COR-L47 (cell line): Measurements from ENCODE around the gene NFATC4.

ENCODE experiments used
- DNase-seq: peaks from one replicate; lab custom pipeline; 2025; lab: John Stamatoyannopoulos, UW

Gene NFATC4

DNA sequence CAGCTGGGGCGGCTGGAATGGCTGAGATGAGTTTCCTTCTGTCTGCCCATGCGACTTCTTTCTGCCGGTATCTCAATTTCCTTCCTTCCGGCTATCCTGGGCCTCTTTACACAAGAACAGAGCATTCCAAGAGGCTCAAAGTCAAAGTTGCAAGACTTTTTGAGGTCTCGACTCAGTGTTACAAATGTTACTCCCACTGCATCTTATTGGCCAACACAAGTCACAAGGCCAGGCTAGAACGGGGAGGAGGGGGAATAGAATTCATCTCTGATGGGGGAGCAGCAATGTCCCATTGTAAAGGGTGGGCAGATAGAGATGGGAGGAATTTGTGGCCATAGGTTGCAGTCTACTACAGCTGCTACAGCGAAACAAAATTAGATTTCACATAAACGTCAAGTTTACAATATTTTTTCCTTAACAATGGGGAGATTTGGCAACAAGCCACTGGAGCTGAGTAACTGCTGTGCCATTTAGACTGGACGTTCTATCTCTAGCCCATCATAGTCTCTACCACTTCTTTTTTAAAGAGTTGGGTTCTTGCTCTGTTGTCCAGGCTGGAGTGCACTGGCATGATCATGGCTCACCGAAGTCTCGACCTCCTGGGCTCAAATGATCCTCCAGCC, 21.4 kb downstream of the NFATC4 start:
- DNase-seq: no peak

- no peak for DNase-seq
Observed at GRCh38 chr14:24390701-24391468, 22.9 kb downstream of the NFATC4 start.

DNA sequence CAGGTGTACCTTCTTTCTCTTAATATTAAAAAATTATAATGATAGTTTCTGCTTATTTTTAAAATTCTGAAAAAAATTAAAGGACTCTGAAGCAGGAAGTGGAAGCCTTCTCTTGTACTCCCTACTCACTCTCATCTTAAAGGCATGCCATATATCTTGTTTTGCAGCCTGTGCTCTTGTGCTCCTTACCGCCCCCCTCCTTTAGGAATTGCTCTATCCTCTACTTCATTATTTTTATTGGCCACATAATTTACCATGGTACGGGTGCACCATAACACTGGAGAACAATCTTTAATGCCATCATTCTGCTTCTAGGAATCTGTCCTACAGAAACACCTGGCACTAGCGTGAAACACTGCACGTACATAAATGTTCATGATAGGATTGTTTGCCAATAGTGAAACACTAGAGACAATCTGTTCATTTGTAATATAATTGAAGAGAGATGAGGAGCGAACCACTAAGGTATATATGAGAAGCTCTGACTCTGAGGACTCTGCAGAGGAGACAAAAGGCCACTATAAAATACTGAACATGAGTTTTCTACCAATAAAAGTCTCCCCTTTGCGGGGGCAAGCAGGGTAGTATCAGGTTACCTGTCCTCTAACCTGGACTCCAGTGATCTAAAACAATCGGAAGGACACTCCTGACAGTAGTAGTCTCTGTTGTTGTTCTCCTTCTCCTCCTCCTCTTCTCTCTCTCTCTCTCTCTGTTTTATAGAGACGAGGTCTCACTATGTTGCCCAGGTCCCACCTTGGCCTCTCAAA, 24.5 kb downstream of the NFATC4 start:
- DNase-seq: no peak

DNA sequence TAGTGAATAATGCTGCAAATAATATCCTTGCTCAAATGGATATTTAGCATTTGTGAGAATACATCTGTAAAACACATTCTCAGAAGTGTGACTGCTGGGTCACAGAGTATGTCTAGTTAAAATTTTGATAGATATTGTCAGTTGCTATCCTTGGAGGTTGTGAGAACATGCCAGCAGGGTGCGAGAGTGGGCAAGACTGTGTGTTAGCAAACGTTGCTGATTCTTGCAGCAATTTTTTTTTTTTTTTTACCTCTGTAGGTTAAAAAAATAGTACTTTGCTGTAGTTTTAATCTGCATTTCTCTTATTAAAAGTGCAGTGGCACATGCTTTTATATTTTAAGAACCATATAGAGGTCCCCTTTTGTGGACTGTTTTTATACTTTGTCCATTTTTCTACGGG, 26.3 kb downstream of the NFATC4 start:
- no peak for DNase-seq

DNA sequence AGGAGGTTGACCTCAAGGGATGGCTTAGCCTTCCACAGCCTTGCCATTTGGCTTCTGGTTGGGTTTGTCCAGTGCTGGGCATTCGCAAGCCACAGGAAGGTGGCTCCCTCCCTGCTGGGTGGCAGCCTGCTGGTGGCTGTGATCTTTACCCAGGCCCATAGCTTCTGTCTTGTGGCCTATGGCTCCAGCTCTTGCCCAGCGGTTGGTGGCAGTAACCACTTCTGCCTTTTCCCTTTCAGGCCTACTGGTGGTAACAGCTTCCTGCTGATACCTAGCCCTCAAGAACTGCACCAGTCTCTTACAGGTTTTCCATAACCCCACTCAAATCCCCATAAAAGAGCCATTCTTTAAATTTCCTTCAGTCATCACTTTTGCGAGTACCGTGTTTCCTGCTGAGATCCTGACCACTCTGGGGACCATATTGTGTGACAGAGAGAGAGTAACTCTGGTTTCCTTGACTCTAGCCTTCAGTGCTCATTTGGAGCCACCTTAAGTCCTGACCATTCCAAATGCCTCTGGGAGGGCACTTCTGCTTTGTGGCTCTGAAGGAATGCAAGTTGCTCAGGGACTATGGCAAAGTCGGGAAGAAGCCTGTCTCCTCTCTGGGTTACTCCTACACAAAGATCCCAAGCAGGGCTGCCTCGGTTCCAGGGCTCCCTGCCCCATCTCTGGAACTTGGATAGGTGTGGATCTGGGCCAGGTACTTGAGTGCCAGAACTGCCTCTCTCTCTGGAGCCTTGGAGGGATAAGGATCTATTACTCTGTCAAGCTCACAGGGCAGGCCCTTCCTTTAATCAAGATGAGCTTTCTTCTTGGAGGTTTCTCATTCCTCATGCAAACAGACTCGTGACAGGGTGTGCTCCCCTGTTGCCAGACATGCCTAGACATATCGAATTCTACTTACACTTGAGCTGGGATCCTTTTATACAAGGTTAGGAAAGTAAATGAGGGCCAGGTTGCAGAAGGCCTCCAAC, 27.9 kb downstream of the NFATC4 start:
- no peak for DNase-seq

- no peak for DNase-seq
Observed at GRCh38 chr14:24397639-24398292, 29.8 kb downstream of the NFATC4 start.

DNA sequence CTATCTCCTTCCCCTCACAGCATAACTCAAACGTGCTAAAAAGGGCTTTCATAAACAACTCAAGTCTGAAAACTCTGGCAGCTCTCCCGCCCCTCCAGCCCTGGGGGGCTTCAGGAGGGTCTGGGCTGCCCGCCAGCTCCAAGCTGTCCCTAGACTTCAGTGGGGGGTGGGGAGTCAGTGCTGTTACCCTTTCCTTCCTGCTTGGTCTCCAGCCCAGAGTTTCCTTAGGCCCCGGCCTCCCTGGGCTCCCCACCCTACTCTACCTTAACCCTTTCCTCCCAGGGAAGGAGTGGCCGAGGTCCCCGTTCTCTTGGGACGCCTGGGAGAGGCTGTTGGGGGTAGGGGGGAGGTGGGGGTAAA, 30.3 kb downstream of the NFATC4 start:
- DNase-seq: no peak

- DNase-seq: peak; percentile 32
Observed at GRCh38 chr14:24398653-24399446, 30.9 kb downstream of the NFATC4 start, which contains the start of gene NYNRIN. NYNRIN (plus strand) TSS chr14:24399003; CDS start chr14:24399247, 244 bp downstream.

GRCh38 chr14:24399447-24399822, 31.5 kb downstream of the NFATC4 start:
- DNase-seq: no peak

GRCh38 chr14:24399999-24400718, 32.2 kb downstream of the NFATC4 start:
- no peak for DNase-seq

- DNase-seq: no peak
Observed at GRCh38 chr14:24401810-24402702, 34.1 kb downstream of the NFATC4 start.

DNA sequence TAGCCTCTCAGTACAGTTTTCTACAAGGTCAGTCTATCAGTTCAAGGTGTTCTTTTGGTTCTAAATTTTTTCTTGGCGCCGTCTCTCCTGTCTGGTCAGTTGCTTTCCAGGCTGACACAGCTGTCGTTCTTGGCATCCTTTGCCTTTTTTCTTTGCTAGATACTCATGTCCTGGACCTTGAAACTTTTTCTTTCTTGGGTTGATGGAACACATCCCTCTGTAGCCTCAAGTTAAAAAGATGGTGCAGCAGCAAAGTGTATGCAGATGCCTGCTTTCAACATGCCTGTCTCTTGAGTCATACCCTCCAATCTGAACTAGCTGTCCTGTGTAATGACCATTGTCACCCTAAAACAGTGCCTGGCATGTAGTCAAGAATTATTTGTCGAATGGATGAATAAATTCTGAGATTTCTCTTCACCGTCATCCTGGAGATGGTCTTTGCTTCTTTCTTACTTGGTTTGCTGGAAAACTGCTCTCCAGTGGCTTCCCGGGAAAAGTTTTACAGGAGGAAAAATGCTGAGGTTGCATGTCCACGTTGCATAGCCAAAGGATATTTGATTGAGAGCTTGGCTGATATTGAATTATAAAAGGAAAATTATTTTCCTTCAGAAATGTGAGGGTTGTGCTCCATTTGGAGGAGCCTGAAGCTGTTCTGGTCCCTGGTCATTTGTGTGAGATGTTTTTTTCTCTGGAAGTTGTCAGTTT, 35.5 kb downstream of the NFATC4 start:
- no peak for DNase-seq

- DNase-seq: no peak
Observed at GRCh38 chr14:24404814-24405213, 36.8 kb downstream of the NFATC4 start.

DNA sequence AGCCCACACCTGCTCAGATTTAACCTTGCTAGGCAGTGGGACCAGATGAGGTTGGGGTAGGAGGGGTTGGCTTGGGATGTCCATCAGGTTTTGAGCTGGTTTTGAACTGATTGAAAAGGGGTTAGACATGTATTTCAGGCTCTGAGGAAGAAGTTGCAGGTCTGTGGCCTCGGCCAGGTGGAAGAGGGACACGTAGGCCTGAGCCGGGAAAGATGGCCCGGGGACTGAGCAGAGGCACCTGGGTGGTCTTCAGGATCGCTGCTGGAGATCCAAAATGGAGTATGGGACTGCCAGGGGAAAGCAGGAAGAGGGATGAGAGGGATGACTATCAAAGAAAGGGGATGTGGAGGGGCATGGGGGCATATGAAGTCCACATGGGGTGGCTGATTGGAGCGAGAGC, 38.4 kb downstream of the NFATC4 start:
- DNase-seq: no peak

DNA sequence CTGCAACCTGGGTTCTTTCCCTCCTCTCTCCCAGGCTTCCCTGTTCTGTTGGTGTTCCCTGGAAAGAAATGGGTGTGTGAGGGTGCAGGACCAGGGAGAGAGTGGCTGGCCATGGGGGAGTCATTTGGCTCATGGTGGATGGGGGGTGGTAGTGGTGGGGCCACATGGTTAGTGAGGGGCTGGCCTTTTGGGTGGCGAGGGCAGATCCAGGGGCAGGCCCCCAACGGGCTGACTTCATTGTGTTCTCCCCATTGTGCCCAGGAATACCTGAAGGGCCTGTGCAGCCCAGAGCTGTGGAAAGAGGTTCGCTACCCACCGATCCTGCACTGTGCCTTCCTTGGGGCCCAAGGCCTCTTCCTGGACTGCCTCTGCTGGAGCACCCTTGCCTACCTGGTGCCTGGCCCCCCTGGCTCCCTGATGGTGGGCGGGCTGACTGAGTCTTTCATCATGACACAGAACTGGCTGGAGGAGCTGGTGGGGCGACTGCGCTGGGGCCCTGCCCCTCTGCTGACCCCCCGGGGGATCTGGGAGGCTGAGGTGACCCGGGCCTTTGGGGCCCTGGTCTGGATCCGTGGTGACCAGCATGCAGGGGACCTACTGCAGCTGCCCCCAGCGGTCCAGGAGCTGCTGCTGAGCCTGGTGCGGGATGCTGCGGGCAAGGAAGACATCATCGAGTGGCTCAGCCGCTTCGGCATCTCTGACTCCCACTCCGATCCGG, 39.8 kb downstream of the NFATC4 start:
- no peak for DNase-seq

GRCh38 chr14:24408764-24409163, 40.8 kb downstream of the NFATC4 start:
- DNase-seq: no peak

DNA sequence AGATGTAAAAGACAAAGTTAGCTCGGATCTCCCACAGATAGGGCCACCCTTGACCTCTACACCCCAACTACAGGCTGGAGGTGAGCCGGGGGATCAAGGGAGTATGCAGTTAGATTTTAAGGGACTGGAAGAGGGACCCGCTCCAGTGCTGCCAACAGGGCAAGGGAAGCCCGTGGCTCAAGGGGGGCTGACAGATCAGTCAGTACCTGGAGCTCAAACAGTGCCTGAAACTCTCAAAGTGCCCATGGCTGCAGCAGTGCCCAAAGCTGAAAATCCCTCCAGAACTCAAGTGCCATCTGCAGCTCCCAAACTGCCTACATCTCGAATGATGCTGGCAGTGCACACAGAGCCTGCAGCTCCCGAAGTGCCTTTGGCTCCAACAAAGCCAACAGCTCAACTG, 41.2 kb downstream of the NFATC4 start:
- DNase-seq: no peak
